H9 (cell line): Measurements from ENCODE around the gene ERP44. TPM values are rescaled to one million over a fixed set of nuclear protein-coding genes. Genes with fewer than 3 reads are reported as not detected.

Experiments used
- DNase-seq: peaks from one replicate; pipeline ENCODE4 v3.0.0-alpha.2; 2017
- H2AFZ ChIP-seq: one replicate; pipeline ENCODE4 v1.6.1; 2013; ENCODE audit warnings: mild to moderate bottlenecking, low read length, control low read depth, moderate library complexity
- H2AK5ac ChIP-seq: 2 replicates; pipeline ENCODE4 v1.6.1; 2013; ENCODE audit warnings: low read length, control low read depth, mixed read lengths; ENCODE audit not compliant: insufficient read length
- H2BK120ac ChIP-seq: one replicate; pipeline ENCODE4 v1.6.1; 2013; ENCODE audit warnings: low read depth, mild to moderate bottlenecking, low read length, control low read depth, inconsistent platforms; ENCODE audit not compliant: poor library complexity, severe bottlenecking
- H2BK12ac ChIP-seq: 2 replicates; pipeline ENCODE4 v1.6.1; 2013; ENCODE audit warnings: low read length, control low read depth, mixed read lengths, low read depth; ENCODE audit not compliant: insufficient read length
- H2BK15ac ChIP-seq: 2 replicates; pipeline ENCODE4 v1.6.1; 2013; ENCODE audit warnings: low read depth, low read length, control low read depth
- H2BK20ac ChIP-seq: one replicate; pipeline ENCODE4 v1.6.1; 2013; ENCODE audit warnings: low read depth, mild to moderate bottlenecking, low read length, control low read depth, inconsistent platforms; ENCODE audit not compliant: poor library complexity, severe bottlenecking
- H2BK5ac ChIP-seq: 2 replicates; pipeline ENCODE4 v1.6.1; 2013; ENCODE audit warnings: low read length, control low read depth, mixed read lengths; ENCODE audit not compliant: insufficient read length
- H3K14ac ChIP-seq: 2 replicates; pipeline ENCODE4 v1.6.1; 2013; ENCODE audit warnings: low read length, control low read depth; ENCODE audit not compliant: insufficient read depth
- H3K18ac ChIP-seq: 2 replicates; pipeline ENCODE4 v1.6.1; 2013; ENCODE audit warnings: low read depth, mild to moderate bottlenecking, mixed read lengths, low read length, control low read depth; ENCODE audit not compliant: insufficient read length
- H3K23ac ChIP-seq: 2 replicates; pipeline ENCODE4 v1.6.1; 2013; ENCODE audit warnings: low read length, control low read depth, mixed read lengths, low read depth; ENCODE audit not compliant: insufficient read length
- H3K23me2 ChIP-seq: 2 replicates; pipeline ENCODE4 v1.6.1; 2013; ENCODE audit warnings: low read depth, mild to moderate bottlenecking, mixed read lengths, low read length, control low read depth; ENCODE audit not compliant: insufficient read length, poor library complexity, severe bottlenecking
- H3K27ac ChIP-seq: 2 replicates; pipeline ENCODE4 v1.5.1; 2013; ENCODE audit warnings: low read length, control low read depth, mixed read lengths, low read depth; ENCODE audit not compliant: insufficient read length
- H3K27me3 ChIP-seq: 2 replicates; pipeline ENCODE4 v1.6.1; 2013; ENCODE audit warnings: low read length, control low read depth, inconsistent platforms; ENCODE audit not compliant: insufficient read depth
- H3K4ac ChIP-seq: 2 replicates; pipeline ENCODE4 v1.6.1; 2013; ENCODE audit warnings: low read depth, mild to moderate bottlenecking, control low read depth, inconsistent platforms, low read length, moderate library complexity
- H3K4me1 ChIP-seq: 2 replicates; pipeline ENCODE4 v1.6.1; 2013; ENCODE audit warnings: low read length, control low read depth, inconsistent platforms; ENCODE audit not compliant: insufficient read depth
- H3K4me2 ChIP-seq: 2 replicates; pipeline ENCODE4 v1.6.1; 2013; ENCODE audit warnings: low read length, control low read depth, mixed read lengths; ENCODE audit not compliant: insufficient read length, insufficient read depth
- H3K56ac ChIP-seq: 2 replicates; pipeline ENCODE4 v1.6.1; 2013; ENCODE audit warnings: low read depth, mild to moderate bottlenecking, mixed read lengths, low read length, control low read depth; ENCODE audit not compliant: insufficient read length
- H3K79me1 ChIP-seq: 2 replicates; pipeline ENCODE4 v1.6.1; 2013; ENCODE audit warnings: low read depth, mild to moderate bottlenecking, moderate library complexity, low read length, control low read depth, inconsistent platforms; ENCODE audit not compliant: insufficient read depth, poor library complexity, severe bottlenecking
- H3K79me2 ChIP-seq: 2 replicates; pipeline ENCODE4 v1.6.1; 2013; ENCODE audit warnings: low read length, control low read depth, inconsistent platforms; ENCODE audit not compliant: insufficient read depth
- H3K9ac ChIP-seq: 2 replicates; pipeline ENCODE4 v1.6.1; 2013; ENCODE audit warnings: low read length, control low read depth, mixed read lengths; ENCODE audit not compliant: insufficient read length; ENCODE audit errors: extremely low read depth
- H3K9me3 ChIP-seq: one replicate; pipeline ENCODE4 v1.6.1; 2013; ENCODE audit warnings: low read depth, low read length, inconsistent platforms; ENCODE audit not compliant: control insufficient read depth
- H3T11ph ChIP-seq: one replicate; pipeline ENCODE4 v1.6.1; 2013; ENCODE audit warnings: mild to moderate bottlenecking, low read length, control low read depth, inconsistent platforms
- H4K20me1 ChIP-seq: one replicate; pipeline ENCODE4 v1.6.1; 2013; ENCODE audit not compliant: control insufficient read depth, insufficient read length, insufficient read depth
- H4K5ac ChIP-seq: 2 replicates; pipeline ENCODE4 v1.6.1; 2013; ENCODE audit warnings: low read depth, mild to moderate bottlenecking, mixed read lengths, low read length, control low read depth; ENCODE audit not compliant: insufficient read length
- H4K8ac ChIP-seq: replicated peaks from 2 replicates; pipeline ENCODE4 v1.6.1; 2013; ENCODE audit warnings: low read length, control low read depth, mixed read lengths, low read depth; ENCODE audit not compliant: insufficient read length
- H4K91ac ChIP-seq: 2 replicates; pipeline ENCODE4 v1.6.1; 2013; ENCODE audit warnings: low read depth, mild to moderate bottlenecking, moderate library complexity, mixed read lengths, low read length, control low read depth; ENCODE audit not compliant: insufficient read length
- H3K27ac Mint-ChIP-seq, 3 experiments: 2 replicates in 2 of 3; 3 replicates in 1 of 3; pipeline ENCODE4 v1.8.0; 2020 to 2021; ENCODE audit warnings: mixed read lengths in 3 of 3, mild to moderate bottlenecking in 1 of 3, moderate library complexity in 1 of 3
- H3K27me3 Mint-ChIP-seq: 2 replicates; pipeline ENCODE4 v1.8.0; 2021; ENCODE audit warnings: low read depth, mild to moderate bottlenecking, moderate library complexity, mixed read lengths
- H3K36me3 Mint-ChIP-seq, 3 experiments: 2 replicates in 2 of 3; 3 replicates in 1 of 3; pipeline ENCODE4 v1.8.0; 2020 to 2021; ENCODE audit warnings: low read depth in 3 of 3, mixed read lengths in 3 of 3; ENCODE audit not compliant: insufficient read depth in 1 of 3
- H3K4me1 Mint-ChIP-seq, 2 experiments: 2 replicates each; pipeline ENCODE4 v1.8.0; 2020; ENCODE audit warnings: mixed read lengths in 2 of 2
- H3K4me3 Mint-ChIP-seq, 2 experiments: 2 replicates in 1 of 2; 3 replicates in 1 of 2; pipeline ENCODE4 v1.8.0; 2020 to 2021; ENCODE audit warnings: mild to moderate bottlenecking in 2 of 2, mixed read lengths in 2 of 2, moderate library complexity in 1 of 2
- H3K9me3 Mint-ChIP-seq, 2 experiments: 2 replicates in 1 of 2; 3 replicates in 1 of 2; pipeline ENCODE4 v1.8.0; 2020; ENCODE audit warnings: mild to moderate bottlenecking in 2 of 2, mixed read lengths in 2 of 2, moderate library complexity in 1 of 2
- total RNA-seq: library from RNA; stranded (reverse); gene quantifications from 2 replicates; pipeline ENCODE4 v1.2.1, GENCODE V29; 2021
- TF ChIP-seq, protein P1 (sequence below): fragments of 200-600 bp; sonication (generic); conservative IDR thresholded peaks from 3 replicates; pipeline ENCODE4 v1.8.0; 2021; ENCODE audit warnings: antibody characterized with exemption, mild to moderate bottlenecking

ERP44 gene
- total RNA-seq, 1 experiment from 2014 or later: 15.4 TPM

DNA sequence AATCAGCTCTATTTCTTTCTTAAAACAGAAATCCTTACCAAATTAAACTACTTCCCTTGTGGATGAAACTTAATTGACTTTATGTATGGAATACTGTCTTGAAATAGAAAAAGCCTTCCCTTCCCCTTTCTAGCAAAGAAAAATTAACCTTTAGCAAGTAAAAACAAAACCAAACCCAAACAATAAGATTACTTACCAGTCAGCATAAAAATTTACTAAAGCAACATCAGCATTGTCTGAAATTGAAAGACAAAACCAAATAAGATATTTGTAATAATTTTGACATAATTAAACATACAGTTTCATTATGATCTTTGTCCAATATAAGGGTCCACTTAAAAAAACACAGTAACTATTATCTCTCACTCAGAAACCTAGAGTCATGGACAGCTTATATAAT is 41.2 kb downstream of the ERP44 start:
- Histone ChIP-seq H2BK120ac (no peak overlapping the region), H3K4me2 (no peak overlapping the region), H3K56ac (no peak overlapping the region), H3K23ac (no peak overlapping the region), H3K18ac (no peak overlapping the region), H2AK5ac (no peak overlapping the region), H2AFZ (no peak overlapping the region), H2BK12ac (no peak overlapping the region), H2BK15ac (no peak overlapping the region), H3K27ac (no peak overlapping the region), H4K8ac (no peak overlapping the region), H3K79me1 (no peaks in the 10 kb centered on the region), H4K5ac (no peak overlapping the region), H3T11ph (no peak overlapping the region), H3K14ac (no peak overlapping the region), H3K27me3 (no peaks in the 10 kb centered on the region), H3K23me2 (no peaks in the 10 kb centered on the region), H2BK5ac (no peak overlapping the region), H3K9ac (no peak overlapping the region), H3K79me2 (no peaks in the 10 kb centered on the region), H4K20me1 (no peaks in the 10 kb centered on the region), H3K4me1 (no peaks in the 10 kb centered on the region), H2BK20ac (no peak overlapping the region), H4K91ac (no peak overlapping the region), H3K4ac (no peak overlapping the region), H3K9me3 (no peaks in the 10 kb centered on the region)
- Mint-ChIP-seq H3K27me3 (no peaks in the 10 kb centered on the region), H3K9me3 (no peaks in the 10 kb centered on the region), H3K4me1 (peaks cover 0 to 3% of the 10 kb centered on the region in 2 experiments; a peak in 1 of 4 replicates), H3K4me3 (no peak overlapping the region), H3K36me3 (peaks cover 0 to 5% (median 0%) of the 10 kb centered on the region in 3 experiments; a peak in 2 of 7 replicates), H3K27ac (no peak overlapping the region)
- TF ChIP-seq, protein P1, sequence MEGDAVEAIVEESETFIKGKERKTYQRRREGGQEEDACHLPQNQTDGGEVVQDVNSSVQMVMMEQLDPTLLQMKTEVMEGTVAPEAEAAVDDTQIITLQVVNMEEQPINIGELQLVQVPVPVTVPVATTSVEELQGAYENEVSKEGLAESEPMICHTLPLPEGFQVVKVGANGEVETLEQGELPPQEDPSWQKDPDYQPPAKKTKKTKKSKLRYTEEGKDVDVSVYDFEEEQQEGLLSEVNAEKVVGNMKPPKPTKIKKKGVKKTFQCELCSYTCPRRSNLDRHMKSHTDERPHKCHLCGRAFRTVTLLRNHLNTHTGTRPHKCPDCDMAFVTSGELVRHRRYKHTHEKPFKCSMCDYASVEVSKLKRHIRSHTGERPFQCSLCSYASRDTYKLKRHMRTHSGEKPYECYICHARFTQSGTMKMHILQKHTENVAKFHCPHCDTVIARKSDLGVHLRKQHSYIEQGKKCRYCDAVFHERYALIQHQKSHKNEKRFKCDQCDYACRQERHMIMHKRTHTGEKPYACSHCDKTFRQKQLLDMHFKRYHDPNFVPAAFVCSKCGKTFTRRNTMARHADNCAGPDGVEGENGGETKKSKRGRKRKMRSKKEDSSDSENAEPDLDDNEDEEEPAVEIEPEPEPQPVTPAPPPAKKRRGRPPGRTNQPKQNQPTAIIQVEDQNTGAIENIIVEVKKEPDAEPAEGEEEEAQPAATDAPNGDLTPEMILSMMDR: no peak
- no peak for DNase-seq
